ENCODE data around the gene EPB41L5. TPM values are rescaled to one million over a fixed set of nuclear protein-coding genes. Genes with fewer than 3 reads are reported as not detected.

Gene EPB41L5
- total RNA-seq, 1 donor from 2014 or later = 42.7 TPM

GRCh38 chr2:120228503-120228902 is 215.6 kb downstream of the EPB41L5 start:
- H3K4me1 Mint-ChIP-seq = peaks cover 6% of the 10 kb centered on the region
- H3K27ac Mint-ChIP-seq (ENCODE audit: unreplicated experiment) = no peak overlapping the region
- H3K9me3 Mint-ChIP-seq = no peaks in the 10 kb centered on the region
- peaks cover 28% of the 10 kb centered on the region for H3K27me3 Mint-ChIP-seq (ENCODE audit: low read depth)
- no peak for DNase-seq (ENCODE audit: low read depth, low spot score)
- no peak for TF ChIP-seq CTCF (conservative IDR thresholded peaks at IDR 0.05)
- no peak overlapping the region for H3K4me3 Mint-ChIP-seq
- no peaks in the 10 kb centered on the region for H3K36me3 Mint-ChIP-seq (ENCODE audit: low read depth)

Other genes with a start within 250 kb of the EPB41L5 start
- 22.4 and 22.7 TPM in 2 replicates for gene TMEM185B, start 210.3 kb downstream of the EPB41L5 start, total RNA-seq
- gene RALB, start 239.8 kb downstream of the EPB41L5 start, total RNA-seq = 29.3 and 30.0 TPM in 2 replicates